Fibroblast of mammary gland (primary cell): ENCODE measurements around the gene FHL3.
A peak's percentile ranks its signal among the peaks of the same experiment; 100 is the strongest.

Source experiments
- DNase-seq: peaks from one replicate; pipeline ENCODE4 v3.0.0-alpha.2; 2010; ENCODE audit warnings: low read depth
- H3K4me3 ChIP-seq: 2 replicates; pipeline ENCODE4 v1.5.1; 2011; ENCODE audit warnings: low read depth, mild to moderate bottlenecking, low read length, moderate library complexity; ENCODE audit not compliant: control insufficient read depth
- TF ChIP-seq, protein P1 (sequence below): conservative IDR thresholded peaks from 2 replicates; pipeline ENCODE4 v1.5.1; 2011; ENCODE audit warnings: low read depth, low read length, inconsistent platforms; ENCODE audit not compliant: control insufficient read depth, insufficient read depth

Gene FHL3

DNA sequence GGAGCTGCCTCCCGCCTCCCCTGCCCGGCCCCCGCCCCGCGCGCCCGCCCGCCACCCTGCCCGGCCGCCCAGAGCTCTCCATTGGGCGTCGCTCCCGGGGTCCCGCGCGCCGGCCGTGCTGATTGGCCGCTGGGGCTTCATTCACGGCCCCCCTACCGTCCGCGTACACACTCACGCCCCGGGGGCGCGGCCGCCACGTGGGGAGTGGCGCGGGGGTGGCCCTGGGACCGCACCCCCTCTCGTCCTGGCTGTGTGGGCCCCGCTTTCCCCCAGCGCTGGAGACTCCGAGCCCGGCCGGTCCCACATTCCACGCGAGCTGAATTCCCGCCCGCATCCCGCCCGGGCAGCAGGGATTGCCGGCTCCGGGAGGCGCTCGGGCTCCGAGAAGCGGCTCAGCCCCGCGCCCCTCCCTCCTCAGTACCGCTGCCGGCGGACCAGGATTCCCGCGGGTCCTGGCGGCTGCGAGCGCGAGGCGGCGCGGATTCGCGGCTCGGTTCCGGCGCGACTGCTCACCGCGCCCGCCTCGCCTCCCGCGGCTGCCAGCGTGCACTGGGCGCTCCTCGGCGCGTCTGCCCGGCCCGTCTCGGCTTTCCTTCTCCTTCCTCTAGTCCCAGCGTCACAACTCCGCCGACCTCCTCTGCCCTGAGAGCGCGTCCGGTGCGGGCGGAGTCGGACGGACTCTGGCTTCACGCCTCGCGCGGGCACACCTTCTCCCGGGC is 41.7 kb upstream of the FHL3 start:
- peak overlapping the region; percentile 33 for H3K4me3 ChIP-seq
- DNase-seq = peak; percentile 59
- TF ChIP-seq, protein P1, sequence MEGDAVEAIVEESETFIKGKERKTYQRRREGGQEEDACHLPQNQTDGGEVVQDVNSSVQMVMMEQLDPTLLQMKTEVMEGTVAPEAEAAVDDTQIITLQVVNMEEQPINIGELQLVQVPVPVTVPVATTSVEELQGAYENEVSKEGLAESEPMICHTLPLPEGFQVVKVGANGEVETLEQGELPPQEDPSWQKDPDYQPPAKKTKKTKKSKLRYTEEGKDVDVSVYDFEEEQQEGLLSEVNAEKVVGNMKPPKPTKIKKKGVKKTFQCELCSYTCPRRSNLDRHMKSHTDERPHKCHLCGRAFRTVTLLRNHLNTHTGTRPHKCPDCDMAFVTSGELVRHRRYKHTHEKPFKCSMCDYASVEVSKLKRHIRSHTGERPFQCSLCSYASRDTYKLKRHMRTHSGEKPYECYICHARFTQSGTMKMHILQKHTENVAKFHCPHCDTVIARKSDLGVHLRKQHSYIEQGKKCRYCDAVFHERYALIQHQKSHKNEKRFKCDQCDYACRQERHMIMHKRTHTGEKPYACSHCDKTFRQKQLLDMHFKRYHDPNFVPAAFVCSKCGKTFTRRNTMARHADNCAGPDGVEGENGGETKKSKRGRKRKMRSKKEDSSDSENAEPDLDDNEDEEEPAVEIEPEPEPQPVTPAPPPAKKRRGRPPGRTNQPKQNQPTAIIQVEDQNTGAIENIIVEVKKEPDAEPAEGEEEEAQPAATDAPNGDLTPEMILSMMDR = no peak

DNA sequence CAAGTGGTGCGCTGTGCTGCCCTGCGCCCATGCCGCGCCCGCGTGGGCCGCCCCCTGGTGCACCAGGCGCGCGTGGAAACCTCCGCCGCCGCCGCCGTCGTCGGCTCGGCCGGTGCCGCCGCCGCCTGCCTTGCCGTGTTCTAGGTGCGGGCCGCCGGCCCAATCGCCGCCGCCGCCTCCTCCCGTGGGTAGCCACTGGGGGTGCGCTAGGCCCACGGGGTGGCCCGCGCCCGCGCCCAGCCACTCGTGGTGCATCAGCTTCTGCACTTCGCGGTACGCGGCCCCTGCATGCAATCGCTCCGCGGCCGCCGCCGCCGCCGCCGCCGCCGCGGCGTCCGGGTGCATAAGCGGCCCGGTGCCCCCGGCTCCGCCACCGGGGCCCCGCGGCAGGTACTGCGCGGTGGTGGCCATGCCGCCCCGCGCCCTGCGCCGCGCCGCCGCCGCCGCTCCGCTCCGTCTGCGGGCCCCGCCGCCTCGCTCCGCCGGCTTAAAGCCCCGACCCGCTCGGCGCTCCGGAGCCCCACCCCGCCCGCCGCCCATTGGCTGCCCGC is 41.1 kb upstream of the FHL3 start, which contains the start of gene POU3F1:
Gene POU3F1, minus strand, starts transcription at position 461 of the 551 bp plus-strand sequence. Its CDS starts 50 bp downstream, at position 411.
- TF ChIP-seq, protein P1 = no peak
- peak within 1 kb of the TSS; percentile 33 for H3K4me3 ChIP-seq
- no peak for DNase-seq

DNA sequence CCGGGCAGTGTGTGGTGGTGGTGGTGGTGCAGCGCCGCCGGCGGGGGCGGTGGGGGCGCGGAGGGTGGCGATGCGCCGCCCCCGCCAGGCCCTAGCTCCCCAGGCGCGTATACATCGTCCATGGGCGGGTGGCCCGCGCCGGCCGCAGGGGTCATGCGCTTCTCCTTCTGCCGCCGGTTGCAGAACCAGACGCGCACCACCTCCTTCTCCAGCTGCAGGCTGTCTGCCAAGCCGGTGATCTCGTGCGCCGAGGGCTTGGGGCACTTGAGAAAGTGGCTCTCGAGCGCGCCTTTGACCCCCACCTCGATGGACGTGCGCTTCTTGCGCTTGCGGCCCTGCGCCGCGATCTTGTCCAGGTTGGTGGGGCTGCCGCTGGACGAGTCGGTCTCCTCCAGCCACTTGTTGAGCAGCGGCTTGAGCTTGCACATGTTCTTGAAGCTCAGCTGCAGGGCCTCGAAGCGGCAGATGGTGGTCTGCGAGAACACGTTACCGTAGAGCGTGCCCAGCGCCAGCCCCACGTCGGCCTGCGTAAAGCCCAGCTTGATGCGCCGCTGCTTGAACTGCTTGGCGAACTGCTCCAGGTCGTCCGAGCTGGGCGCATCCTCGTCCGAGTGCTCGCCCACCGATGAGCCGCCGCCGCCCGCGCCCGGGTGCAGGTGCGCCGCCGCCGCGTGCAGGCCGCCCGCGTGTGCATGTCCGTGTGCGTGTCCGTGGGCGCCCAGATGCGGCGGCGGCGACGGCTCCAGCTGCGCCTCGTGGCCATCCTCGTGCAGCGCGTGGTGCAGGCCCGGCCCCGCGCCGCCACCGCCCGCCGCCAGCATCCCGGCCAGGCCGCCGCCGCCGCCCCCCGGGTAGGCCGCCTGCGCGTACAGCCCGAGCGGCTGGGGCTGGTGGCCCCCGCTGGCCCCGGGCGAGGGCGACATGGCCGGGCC is 40.4 kb upstream of the FHL3 start:
- H3K4me3 ChIP-seq = no peak overlapping the region
- TF ChIP-seq, protein P1 = no peak

DNA sequence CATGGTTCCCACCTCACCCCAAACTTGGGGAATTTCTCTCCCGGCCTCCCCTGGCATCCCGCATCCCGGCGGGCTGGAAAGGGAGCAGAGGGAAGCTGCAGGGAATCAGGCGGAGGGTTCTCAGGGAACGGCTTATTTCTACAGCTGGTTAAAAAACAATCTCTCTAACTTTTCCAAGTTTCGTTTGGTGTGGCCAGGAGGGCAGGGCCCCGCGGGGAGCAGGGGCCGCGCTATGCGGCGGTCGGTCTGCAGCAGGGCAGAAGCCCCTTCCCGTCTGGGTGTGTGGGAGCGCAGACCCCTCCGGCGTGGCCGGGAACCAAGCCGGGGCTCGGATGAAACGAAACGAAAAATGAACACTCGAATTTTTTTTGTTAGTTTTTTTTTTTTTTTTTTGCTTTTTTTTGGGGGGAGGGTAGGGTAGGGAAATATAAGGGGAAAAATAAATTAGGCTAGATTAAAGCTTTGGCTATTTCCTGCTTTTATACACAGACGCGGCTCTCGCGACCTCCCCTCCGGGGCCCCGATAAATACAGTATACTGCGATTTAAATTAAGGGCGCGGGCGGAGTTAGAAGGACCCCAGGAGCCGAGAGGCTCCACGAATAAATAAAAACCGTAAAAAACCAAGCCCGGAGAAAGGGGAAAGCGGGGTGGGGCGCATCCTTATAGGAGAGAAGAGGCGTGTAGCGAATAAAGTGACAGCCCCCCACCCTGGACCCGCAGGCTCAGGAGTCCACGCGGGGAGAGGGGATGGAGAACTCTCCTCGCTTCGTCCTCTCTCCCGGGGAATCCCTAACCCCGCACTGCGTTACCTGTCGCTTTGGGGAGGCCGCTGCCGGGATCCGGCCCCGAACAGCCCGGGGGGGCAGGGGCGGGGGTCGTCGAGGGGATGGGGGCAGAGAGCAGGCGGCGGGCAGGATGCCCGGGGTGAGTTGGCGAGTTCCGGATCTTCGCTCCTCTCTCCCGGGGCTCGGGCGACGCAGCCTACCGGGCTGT is 39.2 kb upstream of the FHL3 start:
- no peak overlapping the region for H3K4me3 ChIP-seq
- no peak for DNase-seq
- TF ChIP-seq, protein P1 = no peak

More for the DNA sequence above, 40.4 kb upstream of the FHL3 start:
- no peak for DNase-seq

DNA sequence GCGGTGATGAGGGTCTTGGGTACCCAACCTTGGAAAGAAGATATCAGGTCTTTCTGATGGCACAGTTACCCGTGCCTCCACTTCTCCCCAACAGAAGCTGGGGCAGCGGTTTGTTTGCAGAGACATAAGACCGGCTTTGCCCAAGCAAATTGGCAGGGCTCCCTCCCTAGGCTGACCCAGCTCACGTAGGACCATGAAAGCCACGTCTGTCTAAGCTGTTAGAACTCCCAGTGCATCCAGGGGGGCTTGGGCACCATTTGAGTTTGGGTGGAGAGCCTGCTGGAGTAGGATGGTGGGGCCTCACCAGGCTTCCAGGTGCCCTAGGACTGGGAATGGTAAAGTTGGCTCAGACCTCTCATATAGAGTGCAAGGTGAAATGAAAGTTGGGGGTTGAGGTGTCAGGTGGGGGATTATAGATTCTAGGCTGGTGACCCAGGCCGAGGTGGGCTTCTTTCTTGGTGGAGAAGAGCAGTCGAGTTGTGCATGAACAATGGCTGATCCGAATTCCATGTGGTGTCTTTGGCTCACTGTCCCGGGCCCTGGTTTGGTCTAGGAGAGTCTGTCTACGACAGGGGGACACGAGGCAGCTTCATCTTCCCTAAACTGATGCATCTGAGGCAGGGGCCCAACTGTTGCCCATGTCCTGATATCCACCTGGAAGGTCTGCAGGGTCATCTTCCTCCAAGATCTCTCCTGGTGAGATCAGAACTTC is 37.9 kb upstream of the FHL3 start:
- H3K4me3 ChIP-seq = no peak overlapping the region
- no peak for DNase-seq
- TF ChIP-seq, protein P1 = no peak
